Spleen (tissue), 3 donors: Measurements from ENCODE around the gene DENR.

Experiments used
- POLR2A ChIP-seq, 3 donors: fragments of 450-650 bp; IDR thresholded peaks; one replicate each; pipeline ENCODE4 v1.5.1; 2017; ENCODE audit warnings: antibody characterized with exemption in 3 of 3, mild to moderate bottlenecking in 1 of 3
- POLR2AphosphoS5 ChIP-seq, 3 donors: sonication (generic); formaldehyde crosslinking; IDR thresholded peaks; one replicate each; pipeline ENCODE4 v1.5.1; 2017; ENCODE audit warnings: antibody characterized with exemption in 3 of 3

- TF ChIP-seq POLR2AphosphoS5 (IDR thresholded peaks at IDR 0.05) (no peak), POLR2A (IDR thresholded peaks at IDR 0.05) (no peak)
Observed at GRCh38 chr12:122790393-122791075, 37.9 kb downstream of the DENR start.
